WTC11 (cell line): ENCODE data around the gene ACTR6. TPM values are rescaled to one million over a fixed set of nuclear protein-coding genes. Genes with fewer than 3 reads are reported as not detected.

Experiments
- ATAC-seq: fragments of 200-7000 bp; cut with Tn5 transposase; 2 replicates; pipeline ENCODE4 v1.10.0; 2021; ENCODE audit warnings: mild to moderate bottlenecking, moderate library complexity
- CTCF ChIA-PET: fragments of 300-600 bp; sonication (Branson Sonifier 250); formaldehyde crosslinking; loops from one replicate; lab custom pipeline; 2021; ENCODE audit warnings: antibody characterized with exemption; lab: Charles Lee
- POLR2A ChIA-PET: fragments of 350-600 bp; sonication (Branson Sonifier 250); formaldehyde crosslinking; loops from one replicate; lab custom pipeline; 2021; ENCODE audit warnings: antibody characterized with exemption; lab: Charles Lee
- DNase-seq: peaks from one replicate; pipeline ENCODE4 v3.0.0; 2021; ENCODE audit warnings: low spot score
- H3K27ac Mint-ChIP-seq: 2 replicates; pipeline ENCODE4 v1.8.0; 2021; ENCODE audit warnings: mixed read lengths
- H3K27me3 Mint-ChIP-seq: 2 replicates; pipeline ENCODE4 v1.8.0; 2021; ENCODE audit warnings: low read depth, mild to moderate bottlenecking, moderate library complexity, mixed read lengths
- H3K36me3 Mint-ChIP-seq: 2 replicates; pipeline ENCODE4 v1.8.0; 2021; ENCODE audit warnings: mixed read lengths
- H3K4me1 Mint-ChIP-seq: 2 replicates; pipeline ENCODE4 v1.8.0; 2022; ENCODE audit warnings: mixed read lengths
- H3K4me3 Mint-ChIP-seq: 2 replicates; pipeline ENCODE4 v1.8.0; 2021; ENCODE audit warnings: mild to moderate bottlenecking, moderate library complexity, mixed read lengths
- H3K9me3 Mint-ChIP-seq: 2 replicates; pipeline ENCODE4 v1.8.0; 2021; ENCODE audit warnings: mixed read lengths
- ATF2 ChIP-seq: sonication (generic); formaldehyde crosslinking; IDR thresholded peaks from 2 replicates; pipeline ENCODE4 v1.8.1; 2022; ENCODE audit warnings: low read depth, missing genetic modification reagents, borderline replicate concordance
- CREM ChIP-seq: sonication (generic); formaldehyde crosslinking; IDR thresholded peaks from 2 replicates; pipeline ENCODE4 v1.8.1; 2022; ENCODE audit warnings: mild to moderate bottlenecking, missing genetic modification reagents, moderate library complexity
- KAT7 ChIP-seq: sonication (generic); formaldehyde crosslinking; IDR thresholded peaks from 2 replicates; pipeline ENCODE4 v1.8.1; 2023; ENCODE audit warnings: missing genetic modification reagents, mild to moderate bottlenecking, borderline replicate concordance
- NR3C1 ChIP-seq: sonication (generic); formaldehyde crosslinking; conservative IDR thresholded peaks from 2 replicates; pipeline ENCODE4 v1.8.1; 2023; ENCODE audit warnings: low read depth, mild to moderate bottlenecking, missing genetic modification reagents
- RORB ChIP-seq: fragments of 250-450 bp; sonication (Bioruptor Pico); IDR thresholded peaks from 2 replicates; pipeline ENCODE4 v1.9.0; 2021; ENCODE audit warnings: mild to moderate bottlenecking
- SP1 ChIP-seq: sonication (generic); formaldehyde crosslinking; conservative IDR thresholded peaks from 2 replicates; pipeline ENCODE4 v1.8.1; 2022; ENCODE audit warnings: missing genetic modification reagents
- ZBTB43 ChIP-seq: sonication (generic); formaldehyde crosslinking; IDR thresholded peaks from 2 replicates; pipeline ENCODE4 v1.8.1; 2023; ENCODE audit warnings: mild to moderate bottlenecking, missing genetic modification reagents
- ZNF263 ChIP-seq: sonication (generic); formaldehyde crosslinking; IDR thresholded peaks from 2 replicates; pipeline ENCODE4 v1.8.1; 2022; ENCODE audit warnings: low read depth, mild to moderate bottlenecking, moderate library complexity, missing genetic modification reagents
- ZNF317 ChIP-seq: sonication (generic); formaldehyde crosslinking; IDR thresholded peaks from 2 replicates; pipeline ENCODE4 v1.8.1; 2023; ENCODE audit warnings: low read depth, mild to moderate bottlenecking, moderate library complexity, missing genetic modification reagents, borderline replicate concordance
- ZNF396 ChIP-seq: fragments of 250-450 bp; sonication (Bioruptor Pico); IDR thresholded peaks from 2 replicates; pipeline ENCODE4 v1.8.0; 2021; ENCODE audit warnings: mild to moderate bottlenecking, moderate library complexity, borderline replicate concordance
- ZNF532 ChIP-seq: fragments of 250-450 bp; sonication (Bioruptor Pico); IDR thresholded peaks from 2 replicates; pipeline ENCODE4 v1.9.0; 2021; ENCODE audit warnings: mild to moderate bottlenecking, borderline replicate concordance
- total RNA-seq: library from RNA; stranded (reverse); gene quantifications from 3 replicates; pipeline ENCODE4 v1.2.3, GENCODE V29; 2021
- TF ChIP-seq, protein P1 (sequence below): fragments of 250-450 bp; sonication (Bioruptor Pico); IDR thresholded peaks from 2 replicates; pipeline ENCODE4 v1.9.0; 2021; ENCODE audit warnings: mild to moderate bottlenecking
- TF ChIP-seq, protein P2 (sequence below): sonication (generic); formaldehyde crosslinking; IDR thresholded peaks from 2 replicates; pipeline ENCODE4 v1.8.1; 2022; ENCODE audit warnings: low read depth, mild to moderate bottlenecking, moderate library complexity, missing genetic modification reagents, borderline replicate concordance

The ACTR6 gene
- total RNA-seq, 1 experiment from 2014 or later: 37.6 TPM

DNA sequence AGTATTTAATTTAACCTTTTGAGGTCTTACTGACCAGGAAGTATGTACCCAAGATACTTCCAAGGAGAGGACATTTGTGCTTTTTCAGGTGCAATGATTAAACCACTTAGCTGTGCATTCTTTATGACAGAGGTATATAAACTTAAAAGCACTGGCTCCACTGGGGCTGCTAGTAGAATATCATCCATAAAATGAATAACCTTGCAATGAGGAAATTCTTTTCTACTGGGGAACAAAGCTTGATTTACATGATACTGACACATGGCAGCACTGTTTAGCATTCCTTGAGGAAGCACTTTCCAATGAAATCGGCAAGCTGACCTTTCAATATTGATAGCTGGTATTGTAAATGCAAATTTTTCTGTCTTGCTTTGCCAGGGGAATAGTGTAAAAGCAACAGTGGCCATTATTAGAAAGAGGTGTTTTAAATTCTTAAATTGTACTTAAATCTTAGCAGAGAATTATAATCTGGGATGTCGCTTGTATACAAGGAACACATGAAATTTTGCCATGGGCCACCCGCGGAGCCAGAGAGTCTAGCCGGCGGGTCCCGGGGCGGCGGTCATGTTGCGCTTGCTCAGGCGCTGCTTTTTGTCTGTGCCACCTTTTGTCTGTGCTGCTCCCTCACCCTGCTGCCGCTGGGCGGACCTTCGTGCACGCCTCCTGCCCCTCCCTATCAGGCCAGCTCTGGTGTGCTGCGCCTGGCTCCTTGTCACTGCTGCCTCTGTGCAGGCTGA, 37.0 kb upstream of the ACTR6 start (continued):
- no peak; the same call in 1 of the 2 replicates for TF ChIP-seq SP1
- TF ChIP-seq, protein P1, sequence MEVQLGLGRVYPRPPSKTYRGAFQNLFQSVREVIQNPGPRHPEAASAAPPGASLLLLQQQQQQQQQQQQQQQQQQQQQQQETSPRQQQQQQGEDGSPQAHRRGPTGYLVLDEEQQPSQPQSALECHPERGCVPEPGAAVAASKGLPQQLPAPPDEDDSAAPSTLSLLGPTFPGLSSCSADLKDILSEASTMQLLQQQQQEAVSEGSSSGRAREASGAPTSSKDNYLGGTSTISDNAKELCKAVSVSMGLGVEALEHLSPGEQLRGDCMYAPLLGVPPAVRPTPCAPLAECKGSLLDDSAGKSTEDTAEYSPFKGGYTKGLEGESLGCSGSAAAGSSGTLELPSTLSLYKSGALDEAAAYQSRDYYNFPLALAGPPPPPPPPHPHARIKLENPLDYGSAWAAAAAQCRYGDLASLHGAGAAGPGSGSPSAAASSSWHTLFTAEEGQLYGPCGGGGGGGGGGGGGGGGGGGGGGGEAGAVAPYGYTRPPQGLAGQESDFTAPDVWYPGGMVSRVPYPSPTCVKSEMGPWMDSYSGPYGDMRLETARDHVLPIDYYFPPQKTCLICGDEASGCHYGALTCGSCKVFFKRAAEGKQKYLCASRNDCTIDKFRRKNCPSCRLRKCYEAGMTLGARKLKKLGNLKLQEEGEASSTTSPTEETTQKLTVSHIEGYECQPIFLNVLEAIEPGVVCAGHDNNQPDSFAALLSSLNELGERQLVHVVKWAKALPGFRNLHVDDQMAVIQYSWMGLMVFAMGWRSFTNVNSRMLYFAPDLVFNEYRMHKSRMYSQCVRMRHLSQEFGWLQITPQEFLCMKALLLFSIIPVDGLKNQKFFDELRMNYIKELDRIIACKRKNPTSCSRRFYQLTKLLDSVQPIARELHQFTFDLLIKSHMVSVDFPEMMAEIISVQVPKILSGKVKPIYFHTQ (CRISPR knock-in tag): no peak
- no peak for TF ChIP-seq RORB (CRISPR knock-in tag)
- no peak for TF ChIP-seq ZNF532 (CRISPR knock-in tag)
- no peak for TF ChIP-seq ZNF317
- TF ChIP-seq NR3C1 (CRISPR knock-in tag): no peak
- no peak for TF ChIP-seq CREM
- no peak for TF ChIP-seq ATF2 (CRISPR knock-in tag)
- no peak for TF ChIP-seq ZBTB43
- TF ChIP-seq ZNF263: no peak
- TF ChIP-seq, all 79 proteins: peak for 7

DNA sequence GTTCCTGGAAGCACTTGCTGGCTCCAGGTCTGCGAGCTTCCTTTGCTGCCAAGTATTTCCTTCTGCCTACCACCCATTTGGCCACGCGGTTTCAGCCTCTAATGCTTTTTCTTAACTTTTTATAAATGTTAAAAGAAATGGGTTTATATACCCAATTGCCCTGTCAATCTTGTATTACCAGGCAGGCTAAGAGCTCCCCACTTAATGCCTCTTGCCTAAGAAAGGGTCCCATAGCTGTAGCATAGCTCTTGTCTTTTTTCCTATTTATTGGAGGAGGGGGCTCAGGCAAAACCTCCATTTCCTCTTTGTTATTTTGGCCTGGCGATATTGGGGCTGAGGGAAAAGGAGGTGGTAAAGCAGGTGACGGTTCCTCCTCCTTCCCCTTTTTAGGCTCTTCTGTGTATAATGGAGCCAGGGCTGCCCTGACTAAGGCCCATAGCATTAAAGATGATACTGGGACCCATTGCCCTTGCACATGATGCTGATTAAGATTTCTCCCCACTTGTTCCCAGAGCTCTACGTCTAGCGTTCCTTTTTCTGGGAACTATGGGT, 36.4 kb upstream of the ACTR6 start:
- Mint-ChIP-seq H3K9me3 (peaks cover 19% of the 10 kb centered on the region), H3K27ac (peak overlapping the region; percentile 93), H3K4me1 (peaks cover 43% of the 10 kb centered on the region), H3K36me3 (peaks cover 39% of the 10 kb centered on the region), H3K27me3 (no peaks in the 10 kb centered on the region), H3K4me3 (peak overlapping the region; percentile 67)
- POLR2A ChIA-PET: interaction anchor here (0.5 to 2.0 kb wide), 3 partner anchors 9 to 41 kb away, joined by 3 to 7 read pairs (median 5); partner anchors contain the start of gene ACTR6
- DNase-seq: no peak
- CTCF ChIA-PET: interaction anchor here (1.4 to 4.9 kb wide), 3 partner anchors 10 to 241 kb away, joined by 4 to 85 read pairs (median 8); partner anchors contain the start of gene ACTR6
- TF ChIP-seq, protein P2, sequence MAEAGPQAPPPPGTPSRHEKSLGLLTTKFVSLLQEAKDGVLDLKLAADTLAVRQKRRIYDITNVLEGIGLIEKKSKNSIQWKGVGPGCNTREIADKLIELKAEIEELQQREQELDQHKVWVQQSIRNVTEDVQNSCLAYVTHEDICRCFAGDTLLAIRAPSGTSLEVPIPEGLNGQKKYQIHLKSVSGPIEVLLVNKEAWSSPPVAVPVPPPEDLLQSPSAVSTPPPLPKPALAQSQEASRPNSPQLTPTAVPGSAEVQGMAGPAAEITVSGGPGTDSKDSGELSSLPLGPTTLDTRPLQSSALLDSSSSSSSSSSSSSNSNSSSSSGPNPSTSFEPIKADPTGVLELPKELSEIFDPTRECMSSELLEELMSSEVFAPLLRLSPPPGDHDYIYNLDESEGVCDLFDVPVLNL: no peak
- 0 out of 2 replicates have a peak, but pooled peaks have one; percentile 10 for TF ChIP-seq KAT7 (CRISPR knock-in tag)
- no peak for TF ChIP-seq ZNF396
- ATAC-seq: no peak; the same call in 1 of the 2 replicates
